GM12878 (cell line): ENCODE measurements around the gene TNXB. TPM values are rescaled to one million over a fixed set of nuclear protein-coding genes. Genes with fewer than 3 reads are reported as not detected.

Source experiments
- BACH1 ChIP-seq: fragments of 450-650 bp; IDR thresholded peaks from 2 replicates; pipeline ENCODE4 v1.6.1; 2017; ENCODE audit warnings: mild to moderate bottlenecking, borderline replicate concordance
- JUND ChIP-seq: IDR thresholded peaks from 2 replicates; pipeline ENCODE4 v1.6.1; 2012; ENCODE audit warnings: low read depth, mild to moderate bottlenecking, low read length, improper control_type of control experiment, moderate library complexity
- KLF5 ChIP-seq: fragments of 450-650 bp; IDR thresholded peaks from 2 replicates; pipeline ENCODE4 v1.6.1; 2014; ENCODE audit warnings: mild to moderate bottlenecking; ENCODE audit not compliant: partially characterized antibody
- MXI1 ChIP-seq: fragments of 150-350 bp; IDR thresholded peaks from 2 replicates; pipeline ENCODE4 v1.6.1; 2011; ENCODE audit warnings: low read depth, mild to moderate bottlenecking, inconsistent platforms, low read length, improper control_type of control experiment
- RB1 ChIP-seq: fragments of 450-650 bp; formaldehyde crosslinking; IDR thresholded peaks from 2 replicates; pipeline ENCODE4 v1.6.1; 2017; ENCODE audit warnings: mild to moderate bottlenecking, borderline replicate concordance
- SMARCA5 ChIP-seq: fragments of 450-650 bp; IDR thresholded peaks from 2 replicates; pipeline ENCODE4 v1.6.1; 2017; ENCODE audit warnings: mild to moderate bottlenecking
- SMC3 ChIP-seq: IDR thresholded peaks from 2 replicates; pipeline ENCODE4 v1.6.1; 2011; ENCODE audit warnings: low read length, improper control_type of control experiment, borderline replicate concordance
- SPI1 ChIP-seq: IDR thresholded peaks from 2 replicates; pipeline ENCODE4 v1.6.1; 2011; ENCODE audit warnings: low read depth, mild to moderate bottlenecking, low read length, moderate library complexity, borderline replicate concordance; ENCODE audit not compliant: insufficient read depth
- YY1 ChIP-seq: IDR thresholded peaks from 2 replicates; pipeline ENCODE4 v1.6.1; 2011; ENCODE audit warnings: low read depth, mild to moderate bottlenecking, low read length
- polyA plus RNA-seq, 11 experiments: library from polyadenylated mRNA; depleted of rRNA in 4 of 11; unstranded in 6 of 11; stranded (reverse) in 5 of 11; fragments of >200 nt; fragmentation: Nextera tagmentation in 4 of 11; fragmentation: Illumina TruSeq in 1 of 11; extraction: Ambion mirVana in 4 of 11; extraction: Trizol in 1 of 11; gene quantifications; 1 replicate in 1 of 11; 2 replicates in 10 of 11; pipeline versions ENCODE4 v1.2.1 to v1.2.3, GENCODE V29; 2011 to 2016; ENCODE audit warnings: inconsistent platforms in 2 of 11, missing spikeins in 2 of 11, low read depth in 1 of 11
- total RNA-seq, 4 experiments: library from RNA; depleted of rRNA in 3 of 4; stranded (reverse); fragments of >200 nt in 3 of 4; fragmentation: Illumina TruSeq in 1 of 4; extraction: Trizol in 1 of 4; gene quantifications; 2 replicates each; pipeline versions ENCODE4 v1.2.1 to v1.2.3, GENCODE V29; 2013 to 2021
- TF ChIP-seq, protein P1 (sequence below): IDR thresholded peaks from 2 replicates; pipeline ENCODE4 v1.6.1; 2012; ENCODE audit warnings: low read depth, low read length, improper control_type of control experiment
- TF ChIP-seq, protein P2 (sequence below): fragments of 450-650 bp; IDR thresholded peaks from 2 replicates; pipeline ENCODE4 v1.6.1; 2016; ENCODE audit warnings: mild to moderate bottlenecking
- TF ChIP-seq, protein P3 (sequence below): IDR thresholded peaks from 2 replicates; pipeline ENCODE4 v1.6.1; 2011; ENCODE audit warnings: mild to moderate bottlenecking, low read depth, low read length, moderate library complexity; ENCODE audit not compliant: insufficient replicate concordance

TNXB gene
- total and polyA plus RNA-seq, 10 of the 15 experiments (the other 5 are each of a cell fraction or from before 2014, with no cell fraction given): 0.03 to 2.5 (median 0.68) TPM; not detected in 2

DNA sequence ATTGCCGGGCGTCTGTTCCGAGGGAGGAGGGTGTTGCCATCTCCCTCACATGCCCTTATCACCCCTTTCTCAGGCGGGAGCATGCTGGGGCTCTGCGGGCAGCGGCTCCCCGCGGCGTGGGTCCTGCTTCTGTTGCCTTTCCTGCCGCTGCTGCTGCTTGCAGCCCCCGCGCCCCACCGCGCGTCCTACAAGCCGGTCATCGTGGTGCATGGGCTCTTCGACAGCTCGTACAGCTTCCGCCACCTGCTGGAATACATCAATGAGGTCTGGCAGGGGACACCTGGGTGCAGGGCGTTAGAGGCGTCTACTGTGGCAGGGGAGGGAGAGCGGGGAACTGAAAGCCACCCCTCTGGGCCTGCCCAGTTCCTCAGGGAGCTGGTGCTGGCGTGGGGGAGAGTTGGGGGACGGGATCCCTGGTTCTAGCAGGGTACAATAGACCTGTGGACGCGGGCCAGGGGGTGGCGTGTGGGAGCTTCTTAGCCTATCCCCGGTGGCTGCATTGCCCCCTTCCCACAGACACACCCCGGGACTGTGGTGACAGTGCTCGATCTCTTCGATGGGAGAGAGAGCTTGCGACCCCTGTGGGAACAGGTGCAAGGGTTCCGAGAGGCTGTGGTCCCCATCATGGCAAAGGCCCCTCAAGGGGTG, 45.5 kb upstream of the TNXB start (continued):
- TF ChIP-seq SPI1: peak; percentile 32; the same call in 1 of the 2 replicates
- TF ChIP-seq SMC3: peak; percentile 51; the same call in 1 of the 2 replicates
- peak; percentile 56; the same call in 1 of the 2 replicates for TF ChIP-seq MXI1
- no peak; the same call in 1 of the 2 replicates for TF ChIP-seq BACH1
- 0 out of 2 replicates have a peak, but pooled peaks have one; percentile 66 for TF ChIP-seq RB1
- TF ChIP-seq, protein P1, sequence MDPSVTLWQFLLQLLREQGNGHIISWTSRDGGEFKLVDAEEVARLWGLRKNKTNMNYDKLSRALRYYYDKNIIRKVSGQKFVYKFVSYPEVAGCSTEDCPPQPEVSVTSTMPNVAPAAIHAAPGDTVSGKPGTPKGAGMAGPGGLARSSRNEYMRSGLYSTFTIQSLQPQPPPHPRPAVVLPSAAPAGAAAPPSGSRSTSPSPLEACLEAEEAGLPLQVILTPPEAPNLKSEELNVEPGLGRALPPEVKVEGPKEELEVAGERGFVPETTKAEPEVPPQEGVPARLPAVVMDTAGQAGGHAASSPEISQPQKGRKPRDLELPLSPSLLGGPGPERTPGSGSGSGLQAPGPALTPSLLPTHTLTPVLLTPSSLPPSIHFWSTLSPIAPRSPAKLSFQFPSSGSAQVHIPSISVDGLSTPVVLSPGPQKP: no peak
- TF ChIP-seq SMARCA5: no peak; the same call in 1 of the 2 replicates
- 0 out of 2 replicates have a peak, but pooled peaks have one; percentile 26 for TF ChIP-seq JUND
- no peak for TF ChIP-seq KLF5
- TF ChIP-seq YY1: 0 out of 2 replicates have a peak, but pooled peaks have one; percentile 44
- TF ChIP-seq, protein P2, sequence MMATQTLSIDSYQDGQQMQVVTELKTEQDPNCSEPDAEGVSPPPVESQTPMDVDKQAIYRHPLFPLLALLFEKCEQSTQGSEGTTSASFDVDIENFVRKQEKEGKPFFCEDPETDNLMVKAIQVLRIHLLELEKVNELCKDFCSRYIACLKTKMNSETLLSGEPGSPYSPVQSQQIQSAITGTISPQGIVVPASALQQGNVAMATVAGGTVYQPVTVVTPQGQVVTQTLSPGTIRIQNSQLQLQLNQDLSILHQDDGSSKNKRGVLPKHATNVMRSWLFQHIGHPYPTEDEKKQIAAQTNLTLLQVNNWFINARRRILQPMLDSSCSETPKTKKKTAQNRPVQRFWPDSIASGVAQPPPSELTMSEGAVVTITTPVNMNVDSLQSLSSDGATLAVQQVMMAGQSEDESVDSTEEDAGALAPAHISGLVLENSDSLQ: peak; percentile 31; the same call in 1 of the 2 replicates
- TF ChIP-seq, protein P3, sequence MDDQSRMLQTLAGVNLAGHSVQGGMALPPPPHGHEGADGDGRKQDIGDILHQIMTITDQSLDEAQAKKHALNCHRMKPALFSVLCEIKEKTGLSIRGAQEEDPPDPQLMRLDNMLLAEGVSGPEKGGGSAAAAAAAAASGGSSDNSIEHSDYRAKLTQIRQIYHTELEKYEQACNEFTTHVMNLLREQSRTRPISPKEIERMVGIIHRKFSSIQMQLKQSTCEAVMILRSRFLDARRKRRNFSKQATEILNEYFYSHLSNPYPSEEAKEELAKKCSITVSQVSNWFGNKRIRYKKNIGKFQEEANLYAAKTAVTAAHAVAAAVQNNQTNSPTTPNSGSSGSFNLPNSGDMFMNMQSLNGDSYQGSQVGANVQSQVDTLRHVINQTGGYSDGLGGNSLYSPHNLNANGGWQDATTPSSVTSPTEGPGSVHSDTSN: no peak
